ENCODE data around the gene KCNK4.

GRCh38 chr11:64251016-64251752 is 39.9 kb upstream of the KCNK4 start, which contains the start of gene PLCB3:
- TF ChIP-seq CTCF (IDR thresholded peaks at IDR 0.05; ENCODE audit: insufficient read depth, low read length) (no peak), POLR2AphosphoS5 (IDR thresholded peaks at IDR 0.05; ENCODE audit: low read depth) (no peak)

All from HL-60 (cell line).